ENCODE measurements around the gene ZNF662.

ZNF662 gene

GRCh38 chr3:42891042-42891441 lies 14.9 kb upstream of the ZNF662 start:
- DNase-seq: no peak

- no peak for DNase-seq
These were observed 13.8 kb upstream of the ZNF662 start for GRCh38 chr3:42892169-42892568.

GRCh38 chr3:42892807-42893206 lies 13.1 kb upstream of the ZNF662 start:
- DNase-seq: no peak

GRCh38 chr3:42894698-42895579 lies 11.0 kb upstream of the ZNF662 start:
- DNase-seq: no peak

GRCh38 chr3:42895580-42895868 lies 10.4 kb upstream of the ZNF662 start:
- DNase-seq: no peak

GRCh38 chr3:42898896-42899675 lies 6.9 kb upstream of the ZNF662 start:
- DNase-seq: no peak

- DNase-seq: no peak
These were observed 5.5 kb upstream of the ZNF662 start for GRCh38 chr3:42900226-42901072.

GRCh38 chr3:42901073-42901415 lies 4.9 kb upstream of the ZNF662 start:
- no peak for DNase-seq

- no peak for DNase-seq
These were observed 3.7 kb upstream of the ZNF662 start for GRCh38 chr3:42902257-42902656.

GRCh38 chr3:42904076-42904475 lies 1.9 kb upstream of the ZNF662 start:
- DNase-seq: no peak

GRCh38 chr3:42905740-42906069 lies 237 bp upstream of the ZNF662 start:
- DNase-seq: no peak

GRCh38 chr3:42906848-42907183 lies 874 bp downstream of the ZNF662 start:
- DNase-seq: no peak

GRCh38 chr3:42908675-42909074 lies 2.7 kb downstream of the ZNF662 start:
- no peak for DNase-seq

GRCh38 chr3:42911551-42911950 lies 5.6 kb downstream of the ZNF662 start:
- DNase-seq: no peak

- DNase-seq: no peak
These were observed 9.0 kb downstream of the ZNF662 start for GRCh38 chr3:42914771-42915515.

GRCh38 chr3:42923606-42924005 lies 17.7 kb downstream of the ZNF662 start:
- no peak for DNase-seq

- no peak for DNase-seq
These were observed 20.4 kb downstream of the ZNF662 start for GRCh38 chr3:42926310-42926709.

GRCh38 chr3:42934111-42934510 lies 28.2 kb downstream of the ZNF662 start:
- DNase-seq: no peak

- DNase-seq: no peak
These were observed 29.0 kb downstream of the ZNF662 start for GRCh38 chr3:42934910-42935309.

GRCh38 chr3:42935472-42935871 lies 29.5 kb downstream of the ZNF662 start:
- DNase-seq: no peak

GRCh38 chr3:42936157-42936981 lies 30.4 kb downstream of the ZNF662 start:
- DNase-seq: no peak

GRCh38 chr3:42937334-42937733 lies 31.4 kb downstream of the ZNF662 start:
- no peak for DNase-seq

Data from stimulated activated CD4-positive, alpha-beta T cell treated with anti-CD3 and anti-CD28 coated beads, Interleukin-2, amount 100 ng/mL, for 48 hours (primary cell).